OCI-LY1 (cell line): Measurements from ENCODE around the gene KCNK5.

Source experiments
- CTCF ChIP-seq: fragments of 200-600 bp; sonication (generic), shearing (Covaris generic); IDR thresholded peaks from 2 replicates; pipeline ENCODE4 v1.5.1; 2017; ENCODE audit warnings: mild to moderate bottlenecking, antibody characterized with exemption, low read length, moderate library complexity, mixed read lengths
- EZH2 ChIP-seq: fragments of 200-600 bp; sonication (generic), shearing (Covaris generic); IDR thresholded peaks from 2 replicates; pipeline ENCODE4 v1.8.0; 2017; ENCODE audit warnings: borderline replicate concordance, mixed run types, mild to moderate bottlenecking, antibody characterized with exemption, low read length, moderate library complexity, mixed read lengths

GRCh38 chr6:39226639-39227329, 2.5 kb downstream of the KCNK5 start:
- TF ChIP-seq EZH2 (no peak), CTCF (no peak)
